ENCODE measurements around the gene HTR6.

HTR6 gene

DNA sequence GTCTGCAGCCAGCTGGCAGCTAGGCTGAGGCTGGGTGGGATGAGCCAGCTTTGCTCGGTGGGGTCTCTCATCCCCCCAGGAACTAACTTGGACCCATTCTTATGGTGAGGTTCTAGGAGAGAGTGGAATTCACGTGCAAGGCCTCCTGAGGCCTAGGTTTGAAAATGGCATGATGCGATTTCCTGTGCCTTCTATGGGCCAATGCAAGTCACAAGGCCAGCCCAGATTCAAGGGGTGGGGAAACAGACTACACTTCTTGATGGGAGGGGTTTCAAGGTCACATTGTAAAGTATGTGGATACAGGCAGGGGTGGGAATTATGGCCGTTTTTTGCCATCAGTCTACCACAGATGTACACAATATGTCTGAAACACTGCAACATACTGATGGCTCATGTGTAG lies 48.3 kb downstream of the HTR6 start:
- Histone ChIP-seq H3K9ac (no peak overlapping the region), H3K36me3 (ENCODE audit: control insufficient read depth, insufficient read depth, low read length) (no peaks in the 10 kb centered on the region), H3K27ac (no peak overlapping the region), H3K79me2 (no peaks in the 10 kb centered on the region), H3K27me3 (ENCODE audit: control insufficient read depth, insufficient read depth, low read length) (no peaks in the 10 kb centered on the region), H3K4me1 (no peaks in the 10 kb centered on the region), H3K9me3 (ENCODE audit: control insufficient read depth, low read length) (no peaks in the 10 kb centered on the region), H2AFZ (no peak overlapping the region), H3K4me3 (ENCODE audit: low read depth, low read length) (no peak overlapping the region), H3K4me2 (ENCODE audit: low read length) (no peak overlapping the region)
- TF ChIP-seq, protein P1, sequence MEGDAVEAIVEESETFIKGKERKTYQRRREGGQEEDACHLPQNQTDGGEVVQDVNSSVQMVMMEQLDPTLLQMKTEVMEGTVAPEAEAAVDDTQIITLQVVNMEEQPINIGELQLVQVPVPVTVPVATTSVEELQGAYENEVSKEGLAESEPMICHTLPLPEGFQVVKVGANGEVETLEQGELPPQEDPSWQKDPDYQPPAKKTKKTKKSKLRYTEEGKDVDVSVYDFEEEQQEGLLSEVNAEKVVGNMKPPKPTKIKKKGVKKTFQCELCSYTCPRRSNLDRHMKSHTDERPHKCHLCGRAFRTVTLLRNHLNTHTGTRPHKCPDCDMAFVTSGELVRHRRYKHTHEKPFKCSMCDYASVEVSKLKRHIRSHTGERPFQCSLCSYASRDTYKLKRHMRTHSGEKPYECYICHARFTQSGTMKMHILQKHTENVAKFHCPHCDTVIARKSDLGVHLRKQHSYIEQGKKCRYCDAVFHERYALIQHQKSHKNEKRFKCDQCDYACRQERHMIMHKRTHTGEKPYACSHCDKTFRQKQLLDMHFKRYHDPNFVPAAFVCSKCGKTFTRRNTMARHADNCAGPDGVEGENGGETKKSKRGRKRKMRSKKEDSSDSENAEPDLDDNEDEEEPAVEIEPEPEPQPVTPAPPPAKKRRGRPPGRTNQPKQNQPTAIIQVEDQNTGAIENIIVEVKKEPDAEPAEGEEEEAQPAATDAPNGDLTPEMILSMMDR (IDR thresholded peaks at IDR 0.05) = no peak

DNA sequence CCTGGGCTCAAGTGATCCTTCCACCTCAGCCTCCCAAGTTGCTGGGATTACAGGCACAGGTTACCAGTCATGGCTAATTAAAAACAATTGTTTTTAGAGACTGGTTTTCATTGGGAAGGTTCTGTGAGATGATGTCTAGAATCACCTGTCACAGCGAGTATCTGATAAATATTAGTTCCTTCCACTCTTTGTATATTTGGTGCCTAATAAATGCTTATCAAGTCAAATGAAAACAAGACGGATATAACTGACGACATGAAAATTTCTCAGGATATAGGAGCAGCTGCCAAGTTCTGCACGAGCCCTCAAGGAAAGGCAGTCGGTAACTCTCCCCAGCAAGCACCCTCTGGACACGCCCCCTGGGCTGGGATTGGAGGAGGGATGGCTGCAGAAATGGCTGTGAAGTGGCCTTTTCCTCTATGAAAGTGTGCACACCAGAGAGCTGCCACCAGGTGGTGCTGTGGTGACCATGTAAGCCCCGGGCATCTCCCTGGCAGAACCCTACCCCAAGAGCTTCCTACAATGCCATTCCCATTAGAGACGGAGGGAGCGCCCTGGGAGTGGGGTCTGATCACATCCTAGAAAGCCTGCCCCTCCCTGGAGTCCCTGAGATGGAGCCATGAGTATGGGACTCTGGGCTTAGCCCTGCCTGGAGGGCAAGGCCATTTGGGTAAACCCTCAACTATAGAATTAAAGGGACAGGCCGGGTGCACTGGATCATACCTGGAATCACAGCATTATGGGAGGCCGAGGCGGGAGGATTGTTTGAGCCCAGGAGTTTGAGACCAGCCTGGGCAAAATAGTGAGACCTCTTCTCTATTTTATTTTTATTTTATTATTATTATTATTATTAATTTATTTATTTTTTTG lies 50.9 kb downstream of the HTR6 start:
- Histone ChIP-seq H3K27ac (no peak overlapping the region), H3K79me2 (no peaks in the 10 kb centered on the region), H3K4me2 (ENCODE audit: low read length) (no peak overlapping the region), H3K27me3 (ENCODE audit: control insufficient read depth, insufficient read depth, low read length) (no peaks in the 10 kb centered on the region), H3K9ac (no peak overlapping the region), H3K36me3 (ENCODE audit: control insufficient read depth, insufficient read depth, low read length) (no peaks in the 10 kb centered on the region), H3K4me1 (no peaks in the 10 kb centered on the region), H2AFZ (no peak overlapping the region), H3K9me3 (ENCODE audit: control insufficient read depth, low read length) (no peaks in the 10 kb centered on the region), H3K4me3 (ENCODE audit: low read depth, low read length) (no peak overlapping the region)
- TF ChIP-seq, protein P1 (IDR thresholded peaks at IDR 0.05) = peak; percentile 63

DNA sequence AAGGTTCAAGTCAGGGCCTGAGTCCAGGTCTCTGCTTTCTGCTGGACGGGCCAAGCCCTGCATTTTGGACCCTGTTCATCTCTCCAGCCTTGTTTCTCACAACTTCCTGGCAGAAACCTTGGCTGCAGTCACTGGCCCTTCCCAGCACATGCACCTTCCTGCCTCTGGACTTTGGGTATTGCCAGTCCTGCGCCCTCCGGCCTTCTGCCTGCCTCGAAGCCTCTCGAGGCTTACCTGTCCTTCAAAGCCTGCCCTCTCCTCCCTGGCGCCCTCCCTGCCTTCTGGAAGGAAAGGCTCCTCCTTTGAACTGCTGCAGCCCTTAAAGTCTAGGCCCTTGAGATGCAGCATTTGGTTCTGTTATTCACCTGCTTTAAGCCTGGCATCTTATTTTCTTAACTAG lies 52.8 kb downstream of the HTR6 start:
- H3K27ac ChIP-seq = no peak overlapping the region
- TF ChIP-seq, protein P1 (IDR thresholded peaks at IDR 0.05) = no peak
- no peak overlapping the region for H3K4me3 ChIP-seq (ENCODE audit: low read depth, low read length)
- H3K79me2 ChIP-seq = no peaks in the 10 kb centered on the region
- H3K4me2 ChIP-seq (ENCODE audit: low read length) = no peak overlapping the region
- H3K9me3 ChIP-seq (ENCODE audit: control insufficient read depth, low read length) = no peaks in the 10 kb centered on the region
- no peak overlapping the region for H3K9ac ChIP-seq
- no peak overlapping the region for H2AFZ ChIP-seq
- H3K36me3 ChIP-seq (ENCODE audit: control insufficient read depth, insufficient read depth, low read length) = no peaks in the 10 kb centered on the region
- no peaks in the 10 kb centered on the region for H3K27me3 ChIP-seq (ENCODE audit: control insufficient read depth, insufficient read depth, low read length)
- no peaks in the 10 kb centered on the region for H3K4me1 ChIP-seq

DNA sequence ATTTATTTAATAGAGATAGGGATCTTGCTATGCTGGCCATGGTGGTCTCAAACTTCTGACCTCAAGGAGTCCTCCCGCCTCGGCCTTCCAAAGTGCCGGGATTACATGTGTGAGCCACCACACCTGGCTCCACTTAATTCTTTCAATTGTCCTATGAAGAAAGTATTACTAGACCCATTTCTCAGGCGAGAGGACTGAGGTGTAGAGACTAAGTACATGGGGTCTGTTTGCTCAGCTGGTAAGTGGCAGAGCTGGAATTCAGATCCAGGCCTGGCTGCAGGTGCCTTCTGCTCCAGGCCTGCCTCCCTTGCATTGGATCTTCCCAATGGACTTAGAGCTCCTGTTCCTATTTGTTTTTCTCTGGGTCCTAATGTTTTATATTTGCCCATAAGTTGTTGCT lies 55.5 kb downstream of the HTR6 start:
- H3K4me2 ChIP-seq (ENCODE audit: low read length) = no peak overlapping the region
- H3K79me2 ChIP-seq = no peaks in the 10 kb centered on the region
- no peaks in the 10 kb centered on the region for H3K36me3 ChIP-seq (ENCODE audit: control insufficient read depth, insufficient read depth, low read length)
- H3K4me1 ChIP-seq = no peaks in the 10 kb centered on the region
- no peak overlapping the region for H3K9ac ChIP-seq
- no peaks in the 10 kb centered on the region for H3K9me3 ChIP-seq (ENCODE audit: control insufficient read depth, low read length)
- no peaks in the 10 kb centered on the region for H3K27me3 ChIP-seq (ENCODE audit: control insufficient read depth, insufficient read depth, low read length)
- no peak overlapping the region for H3K4me3 ChIP-seq (ENCODE audit: low read depth, low read length)
- TF ChIP-seq, protein P1 (IDR thresholded peaks at IDR 0.05) = no peak
- H2AFZ ChIP-seq = no peak overlapping the region
- no peak overlapping the region for H3K27ac ChIP-seq

DNA sequence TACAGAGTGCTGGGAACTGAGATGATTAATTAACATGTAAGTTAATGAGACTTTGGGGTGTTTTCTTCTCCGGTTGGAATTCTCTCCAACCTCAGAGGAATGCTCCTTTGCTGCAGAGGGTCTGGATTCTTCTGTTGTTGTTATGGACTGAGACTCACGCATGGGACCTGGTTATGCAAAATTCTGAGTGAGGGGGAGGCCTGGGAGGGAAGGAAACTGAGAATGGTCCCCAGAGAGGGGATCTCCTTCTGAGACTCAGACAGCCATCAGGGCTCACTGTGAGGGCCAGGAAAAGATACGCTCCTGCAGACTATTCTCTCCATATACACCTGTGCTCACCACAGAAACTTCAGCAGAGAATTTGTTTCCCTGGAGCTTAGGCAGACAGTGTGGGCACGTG lies 56.3 kb downstream of the HTR6 start:
- H3K4me1 ChIP-seq = no peaks in the 10 kb centered on the region
- H3K79me2 ChIP-seq = no peaks in the 10 kb centered on the region
- no peaks in the 10 kb centered on the region for H3K9me3 ChIP-seq (ENCODE audit: control insufficient read depth, low read length)
- H3K4me2 ChIP-seq (ENCODE audit: low read length) = no peak overlapping the region
- H3K27me3 ChIP-seq (ENCODE audit: control insufficient read depth, insufficient read depth, low read length) = no peaks in the 10 kb centered on the region
- H3K4me3 ChIP-seq (ENCODE audit: low read depth, low read length) = no peak overlapping the region
- no peak overlapping the region for H2AFZ ChIP-seq
- TF ChIP-seq, protein P1 (IDR thresholded peaks at IDR 0.05) = no peak
- no peaks in the 10 kb centered on the region for H3K36me3 ChIP-seq (ENCODE audit: control insufficient read depth, insufficient read depth, low read length)
- H3K27ac ChIP-seq = no peak overlapping the region
- no peak overlapping the region for H3K9ac ChIP-seq

Data from parathyroid adenoma (tissue), 2 donors.